GM18868 (cell line): ENCODE measurements around the gene SLFN12.
"Not testable (repeated sequence)": the region's sequence is repeated elsewhere in the genome, so short reads cannot be mapped to it uniquely, and the experiment has no call there.

Experiments used
- ATAC-seq: cut with Tn5 transposase; IDR thresholded peaks from one replicate; pipeline ENCODE4 v1.9.1; 2021; ENCODE audit warnings: mild to moderate bottlenecking, moderate library complexity; ENCODE audit not compliant: unreplicated experiment

The SLFN12 gene

GRCh38 chr17:35414247-35414646, 18.1 kb downstream of the SLFN12 start:
- no peak for ATAC-seq

- no peak for ATAC-seq
These were observed 24.8 kb downstream of the SLFN12 start for GRCh38 chr17:35407531-35407930.

- ATAC-seq = no peak
These were observed 25.7 kb downstream of the SLFN12 start for GRCh38 chr17:35406568-35406967.

GRCh38 chr17:35404360-35404759, 27.9 kb downstream of the SLFN12 start:
- no peak for ATAC-seq

- ATAC-seq = not testable (repeated sequence)
These were observed 38.5 kb downstream of the SLFN12 start for GRCh38 chr17:35393783-35394182.

- ATAC-seq = no peak
These were observed 41.6 kb downstream of the SLFN12 start for GRCh38 chr17:35390663-35391062.

GRCh38 chr17:35390156-35390555, 42.1 kb downstream of the SLFN12 start:
- no peak for ATAC-seq

- no peak for ATAC-seq
These were observed 44.8 kb downstream of the SLFN12 start for GRCh38 chr17:35387496-35387895.

GRCh38 chr17:35377706-35378105, 54.6 kb downstream of the SLFN12 start:
- ATAC-seq = no peak

- ATAC-seq = no peak
These were observed 55.2 kb downstream of the SLFN12 start for GRCh38 chr17:35377068-35377467.

- ATAC-seq = no peak
These were observed 56.1 kb downstream of the SLFN12 start for GRCh38 chr17:35376245-35376644.

- no peak for ATAC-seq
These were observed 57.4 kb downstream of the SLFN12 start for GRCh38 chr17:35374766-35375344.

GRCh38 chr17:35373984-35374765, 58.1 kb downstream of the SLFN12 start:
- ATAC-seq = no peak

- peak; percentile 55 for ATAC-seq
These were observed 58.7 kb downstream of the SLFN12 start, which contains the start of gene SLFN11 for GRCh38 chr17:35373534-35373983. Gene SLFN11, minus strand, starts transcription at chr17:35373621. Its CDS starts 9,814 bp downstream, at chr17:35363807.

GRCh38 chr17:35372846-35373533, 59.3 kb downstream of the SLFN12 start:
- peak; percentile 32 for ATAC-seq

- ATAC-seq = no peak
These were observed 60.4 kb downstream of the SLFN12 start for GRCh38 chr17:35371934-35372333.

- ATAC-seq = peak; percentile 98
These were observed 64.0 kb downstream of the SLFN12 start for GRCh38 chr17:35368081-35368830.

- ATAC-seq = no peak
These were observed 71.3 kb downstream of the SLFN12 start for GRCh38 chr17:35361027-35361426.
